Tibial artery (tissue), 4 donors: ENCODE measurements around the gene SNX20.
A peak's percentile ranks its signal among the peaks of the same experiment; 100 is the strongest.

Experiments
- DNase-seq, 2 donors: peaks; one replicate each; pipeline ENCODE4 v3.0.0-alpha.2; 2019
- H3K27ac ChIP-seq, 2 donors: fragments of 200-600 bp; sonication (generic) in 1 of 2; 1 replicate in 1 of 2; 2 replicates in 1 of 2; pipeline ENCODE4 v1.5.1; 2018 to 2019; ENCODE audit warnings: mild to moderate bottlenecking in 1 of 2
- H3K27me3 ChIP-seq, 2 donors: fragments of 200-600 bp; sonication (generic) in 1 of 2; one replicate each; pipeline versions ENCODE4 v1.5.1 to v1.6.0; 2016 to 2019
- H3K36me3 ChIP-seq, 3 donors: fragments of 200-600 bp; sonication (generic) in 2 of 3; one replicate each; pipeline ENCODE4 v1.5.1; 2016 to 2019; ENCODE audit warnings: mild to moderate bottlenecking in 2 of 3
- H3K4me1 ChIP-seq, 4 donors: fragments of 200-600 bp; sonication (generic) in 2 of 4; 1 replicate in 3 of 4; 2 replicates in 1 of 4; pipeline ENCODE4 v1.5.1; 2016 to 2019
- H3K4me3 ChIP-seq, 2 donors: fragments of 200-600 bp; sonication (generic) in 1 of 2; 1 replicate in 1 of 2; 2 replicates in 1 of 2; pipeline ENCODE4 v1.5.1; 2018 to 2019; ENCODE audit warnings: mild to moderate bottlenecking in 2 of 2
- H3K9me3 ChIP-seq, 3 donors: fragments of 200-600 bp; sonication (generic) in 1 of 3; one replicate each; pipeline ENCODE4 v1.5.1; 2016 to 2019
- intact Hi-C: fragments of 100-400 bp; cut with DNase I; formaldehyde crosslinking; loops from one replicate; pipeline ENCODE4 v1.15.0; 2023; ENCODE audit warnings: low total_unique reads
- TF ChIP-seq, protein P1 (sequence below), 2 experiments: fragments of 200-600 bp in 1 of 2; fragments of 450-650 bp in 1 of 2; IDR thresholded peaks; one replicate each; pipeline ENCODE4 v1.5.1; 2017 to 2019; ENCODE audit warnings: antibody characterized with exemption in 2 of 2, mild to moderate bottlenecking in 1 of 2, moderate library complexity in 1 of 2

Gene SNX20

DNA sequence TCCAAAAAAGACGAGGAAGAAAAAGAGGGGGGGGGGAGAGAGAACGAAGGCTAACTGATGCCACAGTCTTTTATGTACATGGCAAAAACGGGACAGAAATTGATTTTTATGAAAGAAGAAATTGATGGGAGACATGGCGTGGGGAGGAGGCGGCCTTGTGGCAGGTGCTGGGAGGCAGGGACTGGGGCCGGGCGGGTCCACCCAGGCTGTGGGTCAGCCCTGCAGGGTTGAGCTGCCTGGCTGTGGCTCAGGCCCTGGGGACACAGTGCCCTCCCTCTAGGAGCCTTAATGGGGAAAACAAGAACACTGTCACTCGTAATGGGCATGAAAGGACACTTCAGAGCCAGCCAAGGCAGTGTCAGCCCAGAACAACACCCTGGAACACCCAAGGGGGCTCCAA lies 34.8 kb downstream of the SNX20 start:
- Histone ChIP-seq H3K27ac (no peak overlapping the region), H3K4me1 (peaks cover 0 to 25% (median 7%) of the 10 kb centered on the region in 4 donors), H3K27me3 (no peaks in the 10 kb centered on the region), H3K9me3 (no peaks in the 10 kb centered on the region), H3K36me3 (peaks cover 17 to 28% (median 21%) of the 10 kb centered on the region in 3 donors), H3K4me3 (no peak overlapping the region)
- intact Hi-C loops, result loop anchor here (5.0 kb wide), 1 partner anchor 274 kb away; no protein-coding TSS in a partner anchor
- TF ChIP-seq, protein P1, sequence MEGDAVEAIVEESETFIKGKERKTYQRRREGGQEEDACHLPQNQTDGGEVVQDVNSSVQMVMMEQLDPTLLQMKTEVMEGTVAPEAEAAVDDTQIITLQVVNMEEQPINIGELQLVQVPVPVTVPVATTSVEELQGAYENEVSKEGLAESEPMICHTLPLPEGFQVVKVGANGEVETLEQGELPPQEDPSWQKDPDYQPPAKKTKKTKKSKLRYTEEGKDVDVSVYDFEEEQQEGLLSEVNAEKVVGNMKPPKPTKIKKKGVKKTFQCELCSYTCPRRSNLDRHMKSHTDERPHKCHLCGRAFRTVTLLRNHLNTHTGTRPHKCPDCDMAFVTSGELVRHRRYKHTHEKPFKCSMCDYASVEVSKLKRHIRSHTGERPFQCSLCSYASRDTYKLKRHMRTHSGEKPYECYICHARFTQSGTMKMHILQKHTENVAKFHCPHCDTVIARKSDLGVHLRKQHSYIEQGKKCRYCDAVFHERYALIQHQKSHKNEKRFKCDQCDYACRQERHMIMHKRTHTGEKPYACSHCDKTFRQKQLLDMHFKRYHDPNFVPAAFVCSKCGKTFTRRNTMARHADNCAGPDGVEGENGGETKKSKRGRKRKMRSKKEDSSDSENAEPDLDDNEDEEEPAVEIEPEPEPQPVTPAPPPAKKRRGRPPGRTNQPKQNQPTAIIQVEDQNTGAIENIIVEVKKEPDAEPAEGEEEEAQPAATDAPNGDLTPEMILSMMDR (IDR thresholded peaks at IDR 0.05), result no peak
- no peak for DNase-seq

DNA sequence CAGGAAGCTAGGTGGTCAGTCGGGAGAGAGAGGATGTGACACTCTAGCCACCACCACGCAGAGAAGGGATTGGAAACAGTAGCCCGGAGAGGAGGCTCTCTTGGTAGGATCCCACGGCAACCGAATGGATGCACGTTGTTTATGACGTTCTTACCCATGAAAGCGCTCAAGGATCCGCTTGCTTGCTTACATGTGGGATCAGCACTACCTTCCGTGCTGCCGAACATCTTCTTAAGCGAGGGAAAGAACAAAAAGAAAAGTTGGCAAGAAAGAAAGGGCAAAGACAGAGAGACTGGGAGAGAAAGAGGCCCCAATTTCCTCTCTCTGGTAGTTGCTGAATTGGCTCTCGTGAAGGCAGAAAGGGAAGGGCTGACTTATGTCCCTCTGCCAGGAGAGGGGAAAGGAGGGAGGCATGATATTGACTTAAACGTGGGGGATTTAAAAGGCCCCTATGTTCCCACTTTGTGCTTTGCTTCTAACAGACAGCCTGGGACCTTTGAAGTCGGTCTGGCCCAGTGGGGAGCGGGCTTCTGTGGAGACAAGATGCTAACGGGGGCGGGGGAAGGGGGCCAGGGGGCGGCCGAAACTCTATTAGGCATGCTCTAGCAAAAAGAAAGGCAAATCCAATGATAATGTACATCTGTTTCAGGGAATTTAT lies 35.4 kb downstream of the SNX20 start:
- Histone ChIP-seq H3K27ac (no peak overlapping the region), H3K4me3 (no peak overlapping the region), H3K9me3 (no peaks in the 10 kb centered on the region), H3K27me3 (no peaks in the 10 kb centered on the region), H3K36me3 (peaks cover 17 to 28% (median 21%) of the 10 kb centered on the region in 3 donors), H3K4me1 (peaks cover 0 to 25% (median 7%) of the 10 kb centered on the region in 4 donors)
- TF ChIP-seq, protein P1 (IDR thresholded peaks at IDR 0.05), result no peak
- intact Hi-C loops, result loop anchor here (5.0 kb wide), 1 partner anchor 273 kb away; no protein-coding TSS in a partner anchor
- no peak for DNase-seq

DNA sequence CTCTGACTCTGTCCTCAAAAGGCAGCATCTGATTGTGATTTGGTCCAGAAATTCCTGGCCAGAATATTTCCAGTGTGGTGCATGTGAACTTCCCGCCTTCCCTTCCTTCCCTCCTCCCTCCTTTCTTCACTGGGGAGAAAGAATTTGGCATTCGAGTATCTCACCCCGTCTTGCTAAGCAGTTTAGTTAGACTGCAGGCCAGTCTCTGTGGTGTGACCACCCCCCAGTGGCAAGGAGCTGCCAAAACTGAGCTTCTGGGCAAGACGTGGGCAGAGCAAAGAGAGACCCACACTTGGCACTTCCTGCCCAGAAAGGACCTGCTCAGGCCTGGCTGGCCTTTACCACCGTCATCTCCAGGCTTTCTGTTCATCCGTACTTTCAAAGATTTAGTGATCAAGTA lies 36.4 kb downstream of the SNX20 start:
- H3K4me3 ChIP-seq, result no peak overlapping the region
- TF ChIP-seq, protein P1 (IDR thresholded peaks at IDR 0.05), result peak; percentile 44 to 54
- H3K9me3 ChIP-seq, result no peaks in the 10 kb centered on the region
- intact Hi-C loops, result loop anchor here (5.0 kb wide), 1 partner anchor 272 kb away; no protein-coding TSS in a partner anchor
- H3K4me1 ChIP-seq, result peaks cover 0 to 25% (median 7%) of the 10 kb centered on the region in 4 donors
- H3K36me3 ChIP-seq, result peaks cover 17 to 28% (median 21%) of the 10 kb centered on the region in 3 donors
- DNase-seq, result peak in 1 of 2 donors; percentile 76
- H3K27ac ChIP-seq, result peak overlapping the region in 1 of 2 donors; percentile 17
- no peaks in the 10 kb centered on the region for H3K27me3 ChIP-seq

DNA sequence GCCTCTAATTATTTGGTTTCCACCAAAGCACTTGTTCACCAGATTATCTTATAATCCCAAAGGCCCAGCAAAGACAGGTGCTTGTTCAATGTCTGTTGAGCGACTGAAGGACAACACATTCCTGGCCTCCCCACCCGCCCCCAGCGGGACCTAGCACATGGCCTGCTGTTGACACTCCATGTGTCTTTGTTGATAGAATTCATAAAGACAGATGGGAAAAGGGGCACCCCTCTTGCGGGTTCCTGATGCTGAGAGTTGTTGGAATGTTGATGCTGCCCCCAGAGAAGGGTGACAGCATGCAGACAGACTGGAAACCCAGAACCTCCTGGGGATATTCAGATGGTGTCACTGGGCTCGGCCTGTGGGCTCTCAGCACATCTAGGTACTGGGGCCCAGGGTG lies 36.9 kb downstream of the SNX20 start:
- intact Hi-C loops, result no loop called here
- no peak for DNase-seq
- peak overlapping the region in 1 of 2 donors; percentile 17 for H3K27ac ChIP-seq

DNA sequence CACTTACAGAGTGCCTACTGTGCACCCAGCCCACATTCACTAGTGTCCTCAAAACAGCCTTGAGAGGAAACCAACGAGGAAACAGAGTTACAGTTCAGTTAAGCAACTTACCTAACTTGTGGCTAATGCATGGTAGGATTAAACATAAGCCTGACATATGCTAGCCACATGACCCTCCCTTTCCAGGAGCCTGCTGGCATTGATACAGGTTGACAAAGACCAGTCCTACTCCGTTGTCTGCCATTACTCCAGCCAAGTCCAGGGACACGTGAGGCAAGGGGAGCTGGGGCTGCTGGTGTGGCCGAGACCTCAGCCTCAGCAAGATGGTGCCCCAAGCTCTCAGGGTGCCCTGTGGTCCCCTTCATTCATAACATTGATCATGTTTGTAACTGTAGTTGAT lies 37.9 kb downstream of the SNX20 start:
- TF ChIP-seq, protein P1 (IDR thresholded peaks at IDR 0.05), result no peak
- intact Hi-C loops, result no loop called here
- Histone ChIP-seq H3K4me3 (no peak overlapping the region), H3K27ac (peak overlapping the region in 1 of 2 donors; percentile 2), H3K27me3 (no peaks in the 10 kb centered on the region), H3K36me3 (peaks cover 8 to 16% (median 11%) of the 10 kb centered on the region in 3 donors), H3K9me3 (no peaks in the 10 kb centered on the region), H3K4me1 (peaks cover 0 to 25% (median 7%) of the 10 kb centered on the region in 4 donors)
- DNase-seq, result no peak

More for the DNA sequence above, 36.9 kb downstream of the SNX20 start:
- Histone ChIP-seq H3K9me3 (no peaks in the 10 kb centered on the region), H3K4me3 (no peak overlapping the region), H3K4me1 (peaks cover 0 to 25% (median 7%) of the 10 kb centered on the region in 4 donors), H3K36me3 (peaks cover 17 to 25% (median 21%) of the 10 kb centered on the region in 3 donors), H3K27me3 (no peaks in the 10 kb centered on the region)
- TF ChIP-seq, protein P1 (IDR thresholded peaks at IDR 0.05), result no peak
